Transverse colon (tissue), 4 donors: ENCODE measurements around the gene RCE1. TPM values are rescaled to one million over a fixed set of nuclear protein-coding genes. Genes with fewer than 3 reads are reported as not detected.
A peak's percentile ranks its signal among the peaks of the same experiment; 100 is the strongest.

Experiments
- DNase-seq: peaks from one replicate; pipeline ENCODE4 v3.0.0-alpha.2; 2019
- H3K27ac ChIP-seq, 4 donors: fragments of 200-600 bp; sonication (generic); 2 replicates each; pipeline ENCODE4 v1.5.1; 2016 to 2018; ENCODE audit warnings: inconsistent platforms in 4 of 4
- H3K27me3 ChIP-seq: fragments of 200-600 bp; sonication (generic); 2 replicates; pipeline ENCODE4 v1.5.1; 2017; ENCODE audit warnings: inconsistent platforms
- H3K36me3 ChIP-seq, 4 donors: fragments of 200-600 bp; sonication (generic); 2 replicates each; pipeline ENCODE4 v1.5.1; 2017 to 2019; ENCODE audit warnings: inconsistent platforms in 4 of 4
- H3K4me1 ChIP-seq, 4 donors: fragments of 200-600 bp; sonication (generic); 2 replicates each; pipeline ENCODE4 v1.5.1; 2017 to 2020; ENCODE audit warnings: inconsistent platforms in 4 of 4
- H3K4me3 ChIP-seq, 4 donors: fragments of 200-600 bp; sonication (generic); 1 replicate in 1 of 4; 2 replicates in 3 of 4; pipeline versions ENCODE4 v1.5.1 to v1.6.1; 2017 to 2019; ENCODE audit warnings: inconsistent platforms in 4 of 4
- H3K9me3 ChIP-seq, 2 donors: fragments of 200-600 bp; sonication (generic); 2 replicates each; pipeline ENCODE4 v1.5.1; 2017 to 2019; ENCODE audit warnings: inconsistent platforms in 2 of 2
- CTCF ChIP-seq, 5 experiments: fragments of 200-600 bp in 3 of 5; fragments of 450-650 bp in 2 of 5; sonication (generic) in 3 of 5; IDR thresholded peaks; 1 replicate in 2 of 5; 2 replicates in 3 of 5; pipeline ENCODE4 v1.5.1; 2016 to 2017; ENCODE audit warnings: antibody characterized with exemption in 5 of 5, inconsistent platforms in 3 of 5, mild to moderate bottlenecking in 2 of 5, moderate library complexity in 1 of 5
- EP300 ChIP-seq: sonication (generic); formaldehyde crosslinking; IDR thresholded peaks from one replicate; pipeline ENCODE4 v1.6.1; 2017; ENCODE audit warnings: antibody characterized with exemption, low read depth
- POLR2A ChIP-seq: fragments of 450-650 bp; IDR thresholded peaks from one replicate; pipeline ENCODE4 v1.6.1; 2016; ENCODE audit warnings: antibody characterized with exemption, mild to moderate bottlenecking, moderate library complexity
- POLR2AphosphoS5 ChIP-seq, 3 donors: sonication (generic); formaldehyde crosslinking; IDR thresholded peaks; one replicate each; pipeline ENCODE4 v1.6.1; 2016; ENCODE audit warnings: antibody characterized with exemption in 3 of 3
- WGBS, 2 donors: methylation state at CpG; one replicate each; pipeline ENCODE4 v1.1.5; 2018; ENCODE audit warnings: low coverage in 1 of 2; 5-methylcytosine and 5-hydroxymethylcytosine counted together
- in situ Hi-C, 4 donors: fragments of 200-750 bp; cut with MboI; loops; one replicate each; pipeline versions ENCODE4 v1.15.0 to v1.15.1; 2017; ENCODE audit warnings: low sequenced_read_pairs in 3 of 4, low pct_ligation_motif_present in 1 of 4, low pct_unique_long_range_greater_than_20kb in 1 of 4
- intact Hi-C: fragments of 100-400 bp; cut with DNase I; formaldehyde crosslinking; loops from one replicate; pipeline ENCODE4 v1.15.1; 2023; ENCODE audit warnings: low total_unique reads
- total RNA-seq, 4 donors: library from RNA; depleted of rRNA; stranded (reverse); fragments of >200 nt; gene quantifications; one replicate each; pipeline ENCODE4 v1.1.0, GENCODE V29; 2016

RCE1 gene
- total RNA-seq, 4 donors from 2014 or later: 14.5 to 40.3 (median 37.4) TPM

DNA sequence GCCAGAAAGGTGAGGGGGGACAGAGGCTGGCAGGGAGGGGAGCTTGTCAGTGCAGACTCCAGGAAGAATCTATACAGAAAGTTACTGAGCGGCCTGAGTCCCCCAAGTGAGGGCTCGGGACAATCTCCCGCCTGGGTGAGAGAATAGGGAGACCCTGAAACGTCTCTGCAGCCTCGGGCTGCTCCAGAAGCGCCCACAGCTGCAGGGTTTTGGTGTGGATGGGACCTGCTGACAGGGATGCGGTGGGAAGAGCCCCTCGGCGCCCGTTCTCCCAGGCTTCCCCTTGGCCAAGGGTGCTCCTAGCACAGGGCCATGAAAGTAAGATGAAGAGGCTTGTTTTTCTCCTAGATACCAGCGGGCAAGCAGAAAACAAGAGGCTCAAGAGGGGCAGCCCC, 743 bp upstream of the RCE1 start:
- Histone ChIP-seq H3K4me3 (peak overlapping the region; percentile 82 to 98 (median 91)), H3K36me3 (no peaks in the 10 kb centered on the region), H3K9me3 (no peaks in the 10 kb centered on the region), H3K4me1 (peaks cover 18 to 39% (median 24%) of the 10 kb centered on the region in 4 donors), H3K27me3 (no peaks in the 10 kb centered on the region), H3K27ac (peak overlapping the region; percentile 97 to 99 (median 99))
- no peak for DNase-seq
- intact Hi-C loops (no loop called here), in situ Hi-C loops (loop anchor here in 2 of 4 donors (25.0 kb wide), 2 partner anchors 280 to 430 kb away; partner anchors contain the start of genes CTSF (in 1 of the 2) and NPAS4 (in 1 of the 2))
- TF ChIP-seq POLR2AphosphoS5 (IDR thresholded peaks at IDR 0.05) (no peak), CTCF (IDR thresholded peaks at IDR 0.05) (no peak), POLR2A (no peak), EP300 (no peak)
- 0 to 4% methylated on average over 1 to 11 of the region's 11 CpGs for WGBS, 2 donors

DNA sequence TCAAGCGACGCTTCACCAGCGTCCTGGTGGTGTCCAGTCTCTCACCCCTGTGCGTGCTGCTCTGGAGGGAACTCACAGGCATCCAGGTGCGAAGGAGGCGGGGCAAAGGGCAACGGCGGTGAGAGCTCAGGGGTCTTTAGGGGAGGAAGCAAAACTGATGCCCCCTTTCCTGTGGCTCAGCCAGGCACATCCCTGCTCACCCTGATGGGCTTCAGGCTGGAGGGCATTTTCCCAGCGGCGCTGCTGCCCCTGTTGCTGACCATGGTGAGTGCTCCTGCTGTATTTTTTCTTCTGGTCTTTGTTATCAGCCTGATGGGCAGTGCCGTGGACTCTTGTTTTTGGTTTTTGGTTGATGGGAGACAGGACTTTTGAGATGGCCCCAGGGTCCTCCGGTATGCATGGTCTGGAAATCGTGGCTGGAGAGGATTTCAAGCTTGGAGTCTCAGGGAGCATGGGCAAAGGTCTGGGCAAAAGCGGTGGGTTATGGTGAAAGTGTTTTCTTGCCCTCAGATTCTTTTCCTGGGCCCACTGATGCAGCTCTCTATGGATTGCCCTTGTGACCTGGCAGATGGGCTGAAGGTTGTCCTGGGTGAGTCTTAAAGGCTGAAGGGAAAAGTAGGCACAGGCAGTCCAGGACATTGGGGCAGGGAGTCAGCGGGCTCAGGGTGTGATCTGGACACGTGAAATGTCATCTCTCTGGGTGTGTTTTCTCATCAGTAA, 695 bp downstream of the RCE1 start:
- H3K36me3 ChIP-seq: no peaks in the 10 kb centered on the region
- H3K27ac ChIP-seq: peak overlapping the region; percentile 97 to 99 (median 99)
- intact Hi-C loops (no loop called here), in situ Hi-C loops (loop anchor here in 2 of 4 donors (25.0 kb wide), 2 partner anchors 282 to 432 kb away; partner anchors contain the start of genes CTSF (in 1 of the 2) and NPAS4 (in 1 of the 2))
- peaks cover 18 to 39% (median 24%) of the 10 kb centered on the region in 4 donors for H3K4me1 ChIP-seq
- TF ChIP-seq EP300 (no peak), POLR2AphosphoS5 (IDR thresholded peaks at IDR 0.05) (no peak), POLR2A (no peak), CTCF (IDR thresholded peaks at IDR 0.05) (no peak)
- no peak for DNase-seq
- H3K4me3 ChIP-seq: peak overlapping the region; percentile 64 to 98 (median 91)
- H3K9me3 ChIP-seq: no peaks in the 10 kb centered on the region
- H3K27me3 ChIP-seq: no peaks in the 10 kb centered on the region
- 15% methylated on average over 16 of the region's 16 CpGs; no CpG with 5 or more reads in 1 of the 2 donors for WGBS, 2 donors

DNA sequence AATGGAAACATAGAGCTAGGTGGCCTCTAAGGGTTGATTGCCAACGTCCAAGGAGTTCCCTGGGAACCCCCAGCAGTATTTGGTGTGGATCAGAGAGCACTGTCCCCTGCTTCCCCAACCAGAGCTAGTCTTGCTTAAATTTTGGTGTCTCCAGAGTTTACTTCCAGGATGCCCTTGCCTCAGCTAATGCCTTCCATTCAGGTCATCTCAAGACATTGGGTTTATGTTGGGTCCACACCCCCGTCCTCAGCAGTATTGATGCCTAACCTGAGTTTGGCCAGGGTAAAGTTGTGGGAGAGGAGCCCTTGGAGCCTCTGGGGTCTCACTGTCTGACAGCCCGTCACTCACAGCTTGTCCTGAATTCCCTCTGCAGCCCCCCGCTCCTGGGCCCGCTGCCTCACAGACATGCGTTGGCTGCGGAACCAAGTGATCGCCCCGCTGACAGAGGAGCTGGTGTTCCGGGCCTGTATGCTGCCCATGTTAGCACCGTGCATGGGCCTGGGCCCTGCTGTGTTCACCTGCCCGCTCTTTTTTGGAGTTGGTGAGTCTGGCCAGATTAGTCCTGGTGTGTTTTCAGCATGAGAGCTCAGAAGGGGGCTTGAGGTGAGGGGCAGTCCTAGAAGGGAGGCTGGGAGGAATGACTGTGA, 1.4 kb downstream of the RCE1 start:
- Histone ChIP-seq H3K4me3 (peak overlapping the region in 1 of 4 donors; percentile 98), H3K4me1 (peaks cover 18 to 39% (median 24%) of the 10 kb centered on the region in 4 donors), H3K36me3 (no peaks in the 10 kb centered on the region), H3K9me3 (no peaks in the 10 kb centered on the region), H3K27me3 (no peaks in the 10 kb centered on the region), H3K27ac (peak overlapping the region in 2 of 4 donors; percentile 99)
- DNase-seq: no peak
- intact Hi-C loops (no loop called here), in situ Hi-C loops (loop anchor here in 2 of 4 donors (25.0 kb wide), 2 partner anchors 282 to 432 kb away; partner anchors contain the start of genes CTSF (in 1 of the 2) and NPAS4 (in 1 of the 2))
- TF ChIP-seq POLR2A: no peak
- TF ChIP-seq POLR2AphosphoS5 (IDR thresholded peaks at IDR 0.05): no peak
- no peak for TF ChIP-seq CTCF (IDR thresholded peaks at IDR 0.05)
- no peak for TF ChIP-seq EP300
- WGBS, 2 donors: 86% methylated on average over 10 of the region's 12 CpGs; no CpG with 5 or more reads in 1 of the 2 donors
